Fibroblast of pulmonary artery (primary cell): Measurements from ENCODE around the gene MYRFL.

Experiments used
- DNase-seq: peaks from one replicate; pipeline ENCODE4 v3.0.0-alpha.2; 2010; ENCODE audit warnings: low read depth
- H3K4me3 ChIP-seq: replicated peaks from 2 replicates; pipeline ENCODE4 v1.5.1; 2011; ENCODE audit warnings: low read depth, mild to moderate bottlenecking, control low read depth, low read length, moderate library complexity
- TF ChIP-seq, protein P1 (sequence below): IDR thresholded peaks from 2 replicates; pipeline ENCODE4 v1.5.1; 2011; ENCODE audit warnings: mild to moderate bottlenecking, control low read depth, low read length, inconsistent platforms; ENCODE audit errors: missing control alignments

The MYRFL gene

DNA sequence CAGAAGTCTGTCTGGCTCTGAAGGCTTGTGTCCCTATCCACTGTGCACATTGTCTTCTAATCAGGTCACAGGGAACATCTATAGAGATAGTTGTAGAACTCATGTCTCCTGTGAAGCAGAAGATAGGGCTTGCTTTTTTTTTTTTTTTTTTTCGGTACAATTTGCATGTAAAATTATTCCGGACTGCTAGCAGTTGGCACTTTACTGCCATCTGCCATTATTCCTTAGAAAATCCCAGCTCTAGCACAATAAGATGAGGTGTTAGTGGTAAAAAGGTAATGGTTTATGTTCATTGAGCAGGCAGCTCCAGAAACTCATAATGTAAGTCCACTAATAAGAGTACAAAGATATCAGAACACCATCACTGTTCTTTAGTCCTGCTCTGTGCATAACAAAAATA lies 8.7 kb downstream of the MYRFL start:
- TF ChIP-seq, protein P1, sequence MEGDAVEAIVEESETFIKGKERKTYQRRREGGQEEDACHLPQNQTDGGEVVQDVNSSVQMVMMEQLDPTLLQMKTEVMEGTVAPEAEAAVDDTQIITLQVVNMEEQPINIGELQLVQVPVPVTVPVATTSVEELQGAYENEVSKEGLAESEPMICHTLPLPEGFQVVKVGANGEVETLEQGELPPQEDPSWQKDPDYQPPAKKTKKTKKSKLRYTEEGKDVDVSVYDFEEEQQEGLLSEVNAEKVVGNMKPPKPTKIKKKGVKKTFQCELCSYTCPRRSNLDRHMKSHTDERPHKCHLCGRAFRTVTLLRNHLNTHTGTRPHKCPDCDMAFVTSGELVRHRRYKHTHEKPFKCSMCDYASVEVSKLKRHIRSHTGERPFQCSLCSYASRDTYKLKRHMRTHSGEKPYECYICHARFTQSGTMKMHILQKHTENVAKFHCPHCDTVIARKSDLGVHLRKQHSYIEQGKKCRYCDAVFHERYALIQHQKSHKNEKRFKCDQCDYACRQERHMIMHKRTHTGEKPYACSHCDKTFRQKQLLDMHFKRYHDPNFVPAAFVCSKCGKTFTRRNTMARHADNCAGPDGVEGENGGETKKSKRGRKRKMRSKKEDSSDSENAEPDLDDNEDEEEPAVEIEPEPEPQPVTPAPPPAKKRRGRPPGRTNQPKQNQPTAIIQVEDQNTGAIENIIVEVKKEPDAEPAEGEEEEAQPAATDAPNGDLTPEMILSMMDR = no peak
- DNase-seq = no peak
- no peak overlapping the region for H3K4me3 ChIP-seq

DNA sequence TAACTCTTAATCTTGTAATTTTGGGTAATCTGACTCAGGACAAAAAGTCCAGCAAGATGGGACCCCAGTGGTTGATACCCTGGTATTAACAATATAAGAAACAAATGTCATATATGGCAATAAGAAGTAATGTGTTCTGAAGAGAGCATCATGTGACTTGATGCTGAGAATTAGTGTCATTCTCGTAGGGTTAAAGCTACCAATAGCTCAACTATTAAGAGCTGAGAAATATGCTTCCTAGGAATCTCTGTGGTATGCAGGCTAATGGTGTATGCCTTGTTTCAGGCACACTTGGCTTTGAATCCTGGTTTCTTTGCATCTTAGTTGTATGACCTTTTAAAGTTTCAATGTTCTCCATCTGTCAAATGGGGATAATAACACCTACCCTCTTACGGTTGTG lies 9.1 kb downstream of the MYRFL start:
- no peak overlapping the region for H3K4me3 ChIP-seq
- no peak for DNase-seq
- TF ChIP-seq, protein P1 = no peak

DNA sequence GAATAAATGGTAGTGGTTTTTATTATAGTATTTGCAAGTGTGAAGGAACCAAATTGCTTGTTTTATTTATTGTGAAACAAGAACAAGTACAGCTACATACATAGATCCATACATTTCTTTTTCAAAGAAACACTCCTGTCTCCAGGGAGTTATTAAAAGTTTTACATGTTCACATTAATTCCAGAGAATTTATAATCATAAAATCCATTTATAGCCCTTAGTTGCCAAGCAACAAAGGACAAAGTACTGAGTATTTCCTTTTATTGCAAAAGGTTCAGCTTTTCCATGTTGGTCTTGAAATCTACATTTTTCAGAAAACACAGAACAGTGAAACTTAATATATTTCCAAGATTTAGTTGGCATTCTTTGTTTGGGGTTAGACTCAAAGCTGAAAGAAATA lies 9.5 kb downstream of the MYRFL start:
- TF ChIP-seq, protein P1 = no peak
- no peak for DNase-seq
- H3K4me3 ChIP-seq = no peak overlapping the region

DNA sequence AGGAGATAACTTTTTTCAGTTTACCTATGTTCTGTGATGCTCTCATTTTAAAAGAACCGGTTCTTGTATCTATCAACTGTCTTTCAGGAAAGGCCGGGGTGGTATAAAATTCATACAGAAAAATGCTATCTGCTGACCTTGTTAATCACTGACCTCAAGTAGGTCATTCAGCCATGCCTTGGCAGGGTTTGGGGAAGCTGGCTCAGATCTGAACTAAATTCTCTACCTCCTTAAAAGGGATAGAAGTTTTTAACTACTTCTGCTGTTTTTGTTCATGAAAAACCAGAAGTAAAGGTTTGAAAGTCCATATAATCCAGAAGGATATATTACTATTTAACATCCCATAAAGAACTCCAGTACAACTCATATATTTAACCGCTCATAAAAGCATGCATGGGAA lies 10.1 kb downstream of the MYRFL start:
- TF ChIP-seq, protein P1 = no peak
- DNase-seq = no peak
- H3K4me3 ChIP-seq = no peak overlapping the region

DNA sequence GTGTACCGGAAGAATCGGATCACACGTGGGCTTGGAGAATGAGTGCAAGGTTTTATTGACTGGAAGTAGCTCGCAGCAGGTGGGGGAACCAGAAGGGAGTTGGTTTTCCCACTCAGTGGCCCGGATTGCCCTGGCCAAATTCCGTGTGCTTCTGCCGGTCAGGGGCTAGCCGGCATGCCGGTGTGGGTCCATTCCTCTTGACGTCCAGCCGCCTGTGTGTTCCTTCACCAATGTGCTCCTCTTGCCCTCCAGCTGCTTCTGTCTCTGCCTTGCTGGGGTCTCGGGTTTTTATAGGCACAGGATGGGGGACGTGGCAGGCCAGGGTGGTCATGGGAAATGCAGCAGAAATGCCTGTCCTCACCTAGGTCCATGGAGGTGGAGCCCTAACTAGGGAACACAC lies 11.0 kb downstream of the MYRFL start:
- no peak overlapping the region for H3K4me3 ChIP-seq
- DNase-seq = no peak
- TF ChIP-seq, protein P1 = no peak

DNA sequence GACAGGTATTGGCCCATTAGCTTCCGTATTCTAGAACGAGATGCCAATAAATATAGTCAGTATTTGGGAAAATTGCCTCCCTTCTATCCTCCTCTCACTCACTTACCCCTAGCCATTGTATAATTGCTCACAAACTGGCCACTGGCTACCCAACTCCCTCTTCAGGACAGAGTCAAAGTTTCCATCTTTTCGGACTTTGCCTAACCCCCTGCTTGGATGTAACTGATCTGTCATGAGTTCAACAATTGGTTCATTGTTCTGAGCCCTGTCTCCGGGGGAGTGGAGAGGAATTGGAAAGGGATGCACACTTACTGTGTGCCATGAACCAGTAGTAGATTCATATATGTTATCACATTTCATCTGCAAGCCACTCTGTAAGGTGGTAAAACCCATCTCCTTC lies 12.2 kb downstream of the MYRFL start:
- DNase-seq = no peak
- H3K4me3 ChIP-seq = no peak overlapping the region
- TF ChIP-seq, protein P1 = no peak

DNA sequence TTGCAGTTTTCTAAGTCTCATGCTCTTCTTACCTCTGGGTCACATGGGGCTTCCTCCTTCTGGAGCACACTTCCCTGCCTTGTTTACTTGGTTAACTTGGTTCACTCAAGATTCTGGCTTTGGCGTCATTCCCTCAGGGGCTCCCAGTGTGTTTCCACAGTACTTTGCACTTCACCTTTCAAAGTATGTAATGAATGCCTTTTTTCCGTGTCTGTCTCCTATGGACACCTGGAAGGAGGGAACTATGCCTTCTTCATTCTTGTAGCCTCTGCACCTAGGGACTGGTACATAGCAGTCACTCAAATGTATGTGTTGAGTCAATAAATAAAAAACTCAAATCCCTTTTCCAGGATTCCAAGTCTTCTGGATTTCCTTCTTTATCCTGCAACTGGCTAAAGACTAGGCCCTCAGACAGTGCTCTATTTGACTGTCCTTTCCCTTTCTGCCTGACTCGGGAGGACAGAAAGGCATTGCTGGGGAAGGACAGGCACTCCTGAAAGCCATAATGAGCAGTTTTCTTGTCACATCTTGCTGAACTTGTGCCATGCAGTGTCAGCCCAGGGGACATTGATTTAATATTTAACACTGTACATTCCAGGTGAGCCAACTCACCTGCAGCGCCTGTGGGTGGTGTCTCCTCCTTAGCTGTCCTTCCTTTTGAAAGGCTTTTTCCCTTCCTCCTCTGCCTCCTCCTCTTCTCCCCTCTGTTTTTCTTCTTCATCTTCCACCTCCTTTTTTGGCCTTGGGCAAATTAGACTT lies 12.8 kb downstream of the MYRFL start:
- TF ChIP-seq, protein P1 = no peak
- no peak for DNase-seq
- no peak overlapping the region for H3K4me3 ChIP-seq
